ENCODE measurements around the gene ZBTB40.

DNA sequence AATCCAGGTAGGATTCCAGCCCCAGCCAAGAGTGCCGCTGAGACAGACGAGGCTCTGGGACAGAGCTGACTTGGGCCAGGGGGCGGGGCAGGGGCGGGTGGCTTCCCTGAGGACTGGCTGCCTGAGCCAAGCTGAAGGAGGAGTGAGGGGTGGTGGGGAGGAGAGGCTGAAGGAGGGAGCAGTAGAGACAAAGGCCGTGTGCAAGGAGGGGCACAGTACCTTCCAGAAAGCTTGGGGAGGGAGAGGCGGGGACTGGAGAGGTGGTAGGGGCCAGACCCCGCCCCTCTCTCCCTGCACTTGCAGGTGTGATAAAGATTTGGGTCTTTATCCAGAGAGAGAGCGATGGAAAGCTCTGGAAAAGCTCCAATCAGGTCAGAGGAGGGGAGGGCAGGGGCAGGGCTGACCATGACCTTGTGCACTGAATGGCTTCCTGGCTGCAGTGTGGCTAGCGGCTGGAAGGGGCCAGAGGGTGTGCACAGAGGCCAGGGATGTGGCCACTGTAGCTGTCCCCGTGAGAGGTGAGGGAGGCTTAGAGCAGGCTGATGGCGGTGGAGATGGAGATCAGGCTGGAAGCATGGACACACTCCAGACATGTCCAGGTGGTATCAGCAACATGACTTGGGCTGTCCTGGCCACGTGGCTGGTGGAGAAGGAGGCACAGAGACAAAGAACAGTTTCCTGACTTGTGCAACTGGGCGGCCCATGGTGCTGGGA, 104.9 kb downstream of the ZBTB40 start:
- TF ChIP-seq, protein P1, sequence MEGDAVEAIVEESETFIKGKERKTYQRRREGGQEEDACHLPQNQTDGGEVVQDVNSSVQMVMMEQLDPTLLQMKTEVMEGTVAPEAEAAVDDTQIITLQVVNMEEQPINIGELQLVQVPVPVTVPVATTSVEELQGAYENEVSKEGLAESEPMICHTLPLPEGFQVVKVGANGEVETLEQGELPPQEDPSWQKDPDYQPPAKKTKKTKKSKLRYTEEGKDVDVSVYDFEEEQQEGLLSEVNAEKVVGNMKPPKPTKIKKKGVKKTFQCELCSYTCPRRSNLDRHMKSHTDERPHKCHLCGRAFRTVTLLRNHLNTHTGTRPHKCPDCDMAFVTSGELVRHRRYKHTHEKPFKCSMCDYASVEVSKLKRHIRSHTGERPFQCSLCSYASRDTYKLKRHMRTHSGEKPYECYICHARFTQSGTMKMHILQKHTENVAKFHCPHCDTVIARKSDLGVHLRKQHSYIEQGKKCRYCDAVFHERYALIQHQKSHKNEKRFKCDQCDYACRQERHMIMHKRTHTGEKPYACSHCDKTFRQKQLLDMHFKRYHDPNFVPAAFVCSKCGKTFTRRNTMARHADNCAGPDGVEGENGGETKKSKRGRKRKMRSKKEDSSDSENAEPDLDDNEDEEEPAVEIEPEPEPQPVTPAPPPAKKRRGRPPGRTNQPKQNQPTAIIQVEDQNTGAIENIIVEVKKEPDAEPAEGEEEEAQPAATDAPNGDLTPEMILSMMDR (conservative IDR thresholded peaks at IDR 0.05; ENCODE audit: low read depth, low read length) = no peak
- no peak for TF ChIP-seq EZH2 (IDR thresholded peaks at IDR 0.05; ENCODE audit: borderline replicate concordance, low read depth, low read length, poor library complexity, severe bottlenecking)
